Measurements from ENCODE around the gene KCNMA1. TPM values are rescaled to one million over a fixed set of nuclear protein-coding genes. Genes with fewer than 3 reads are reported as not detected.

KCNMA1 gene
- total RNA-seq, 2 donors from 2014 or later = 29.1 to 37.9 TPM

DNA sequence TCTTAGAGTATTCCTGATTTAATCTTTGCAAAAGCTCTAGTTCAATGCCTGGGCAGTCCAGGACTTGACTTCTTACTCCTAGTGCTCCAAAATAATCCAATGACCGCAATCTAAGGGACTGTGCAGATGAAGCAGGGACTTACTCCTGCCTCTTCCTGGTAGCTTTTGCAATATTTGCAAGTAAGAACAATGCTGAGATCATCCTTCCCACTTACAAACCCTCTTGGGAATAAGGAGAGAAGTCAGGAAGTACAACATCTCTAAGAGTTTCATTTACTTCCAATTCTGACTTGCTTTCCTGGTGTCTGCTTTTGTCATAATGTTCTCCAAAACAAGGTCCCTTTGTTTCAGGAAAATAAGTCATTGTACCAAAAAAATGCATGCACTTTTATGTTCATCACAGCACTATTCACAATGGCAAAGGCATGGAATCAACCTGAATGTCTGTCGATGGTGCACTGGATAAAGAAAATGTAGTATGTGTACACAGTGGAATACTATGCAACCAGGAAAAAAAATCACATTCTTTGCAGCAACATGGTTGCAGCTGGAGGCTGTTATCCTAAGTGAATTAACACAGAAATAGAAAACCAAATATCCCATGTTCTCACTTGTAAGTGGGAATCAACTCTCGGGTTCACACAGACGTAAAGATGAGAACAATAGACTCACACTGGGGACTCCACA is 7.1 kb upstream of the KCNMA1 start:
- no peak for TF ChIP-seq POLR2A (IDR thresholded peaks at IDR 0.05)
- no peak for DNase-seq (ENCODE audit: low spot score)
- WGBS = 94% methylated on average over 4 of the region's 4 CpGs
- intact Hi-C loops (cut with DNase I) = no loop called here
- Histone ChIP-seq H3K4me1 (replicated peaks) (no peaks in the 10 kb centered on the region), H3K9me3 (no peaks in the 10 kb centered on the region), H3K36me3 (no peaks in the 10 kb centered on the region), H3K27ac (no peak overlapping the region), H3K27me3 (replicated peaks; ENCODE audit: insufficient read depth) (no peaks in the 10 kb centered on the region), H3K4me3 (no peak overlapping the region)

DNA sequence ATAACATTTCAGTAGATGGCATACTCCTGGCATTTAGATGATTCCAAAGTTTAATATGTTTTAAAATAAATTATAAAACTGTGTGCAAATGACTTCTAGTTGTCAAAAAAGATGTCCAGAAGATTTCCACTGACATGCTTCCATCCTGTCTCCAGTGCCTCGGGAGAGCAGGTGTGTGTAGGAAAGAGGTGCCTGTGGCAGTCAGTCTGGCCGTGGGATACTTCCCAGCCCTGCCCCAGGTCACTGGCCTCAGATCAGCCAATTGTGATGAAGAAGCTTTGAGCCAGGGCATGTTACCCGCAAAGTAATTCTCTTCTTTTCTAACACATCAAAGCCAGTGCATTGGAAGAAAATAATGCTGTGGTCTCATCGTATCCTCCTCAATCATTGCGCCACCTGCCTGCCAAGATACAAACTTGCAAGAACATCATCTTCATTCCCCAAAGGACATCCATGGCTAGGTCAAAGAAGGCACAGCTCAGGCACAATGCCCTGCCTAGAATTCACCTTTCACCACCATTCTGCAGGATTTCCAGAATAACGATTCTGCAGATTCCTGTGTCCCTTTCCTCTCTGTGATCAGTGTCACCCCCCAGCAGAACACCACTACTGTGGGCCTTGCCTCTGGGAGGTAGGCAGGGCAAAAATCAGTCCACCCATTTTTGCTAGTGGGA is 6.3 kb upstream of the KCNMA1 start:
- WGBS = 44% methylated on average over 6 of the region's 6 CpGs
- no peak overlapping the region for H3K27ac ChIP-seq
- TF ChIP-seq, protein P1, sequence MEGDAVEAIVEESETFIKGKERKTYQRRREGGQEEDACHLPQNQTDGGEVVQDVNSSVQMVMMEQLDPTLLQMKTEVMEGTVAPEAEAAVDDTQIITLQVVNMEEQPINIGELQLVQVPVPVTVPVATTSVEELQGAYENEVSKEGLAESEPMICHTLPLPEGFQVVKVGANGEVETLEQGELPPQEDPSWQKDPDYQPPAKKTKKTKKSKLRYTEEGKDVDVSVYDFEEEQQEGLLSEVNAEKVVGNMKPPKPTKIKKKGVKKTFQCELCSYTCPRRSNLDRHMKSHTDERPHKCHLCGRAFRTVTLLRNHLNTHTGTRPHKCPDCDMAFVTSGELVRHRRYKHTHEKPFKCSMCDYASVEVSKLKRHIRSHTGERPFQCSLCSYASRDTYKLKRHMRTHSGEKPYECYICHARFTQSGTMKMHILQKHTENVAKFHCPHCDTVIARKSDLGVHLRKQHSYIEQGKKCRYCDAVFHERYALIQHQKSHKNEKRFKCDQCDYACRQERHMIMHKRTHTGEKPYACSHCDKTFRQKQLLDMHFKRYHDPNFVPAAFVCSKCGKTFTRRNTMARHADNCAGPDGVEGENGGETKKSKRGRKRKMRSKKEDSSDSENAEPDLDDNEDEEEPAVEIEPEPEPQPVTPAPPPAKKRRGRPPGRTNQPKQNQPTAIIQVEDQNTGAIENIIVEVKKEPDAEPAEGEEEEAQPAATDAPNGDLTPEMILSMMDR (IDR thresholded peaks at IDR 0.05) = peak; percentile 24 to 60 (median 50)
- TF ChIP-seq POLR2AphosphoS5 (IDR thresholded peaks at IDR 0.05) = no peak
- intact Hi-C loops (cut with DNase I) = loop anchor here (2.0 kb wide), 1 partner anchor 391 kb away; no protein-coding TSS in a partner anchor
- H3K36me3 ChIP-seq = no peaks in the 10 kb centered on the region
- no peaks in the 10 kb centered on the region for H3K4me1 ChIP-seq (replicated peaks)
- no peak overlapping the region for H3K4me3 ChIP-seq
- peak; percentile 23 for DNase-seq (ENCODE audit: low spot score)
- H3K9me3 ChIP-seq = no peaks in the 10 kb centered on the region
- H3K27me3 ChIP-seq (replicated peaks; ENCODE audit: insufficient read depth) = peaks cover 2% of the 10 kb centered on the region

DNA sequence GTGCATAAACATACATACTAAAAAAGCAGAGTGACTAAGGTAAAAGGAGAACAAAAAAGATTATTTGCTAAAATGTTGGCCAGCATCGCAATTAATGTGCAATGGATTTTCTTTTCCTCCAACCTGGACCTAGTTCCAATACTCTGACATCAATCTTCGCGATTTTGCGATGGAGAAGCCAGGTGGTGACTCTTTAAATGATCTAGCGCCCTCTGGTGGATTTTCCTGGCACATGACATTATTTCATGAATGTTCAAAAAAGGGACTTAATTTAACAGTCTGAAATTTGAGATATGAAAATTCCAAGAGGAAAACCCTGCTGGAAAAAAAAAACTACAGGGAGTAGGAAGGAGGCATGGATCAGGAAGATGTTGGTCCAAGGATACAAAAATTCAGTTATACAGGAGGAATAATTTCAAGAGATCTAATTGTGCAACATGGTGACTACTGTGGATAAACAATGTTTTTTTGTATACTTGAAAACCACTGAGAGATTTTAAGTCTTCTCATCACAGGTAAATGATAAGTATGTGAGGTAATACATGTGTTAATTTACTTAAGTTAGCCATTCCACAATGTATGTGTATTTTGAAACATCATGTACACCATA is 4.3 kb upstream of the KCNMA1 start:
- no peak overlapping the region for H3K4me3 ChIP-seq
- H3K36me3 ChIP-seq = no peaks in the 10 kb centered on the region
- no peaks in the 10 kb centered on the region for H3K4me1 ChIP-seq (replicated peaks)
- H3K27ac ChIP-seq = no peak overlapping the region
- H3K27me3 ChIP-seq (replicated peaks; ENCODE audit: insufficient read depth) = peaks cover 11% of the 10 kb centered on the region
- intact Hi-C loops (cut with DNase I) = loop anchor here (2.0 kb wide), 2 partner anchors 389 to 469 kb away; no protein-coding TSS in a partner anchor
- no peaks in the 10 kb centered on the region for H3K9me3 ChIP-seq
- 1% methylated on average over 5 of the region's 5 CpGs for WGBS
- peak; percentile 75 for DNase-seq (ENCODE audit: low spot score)
- TF ChIP-seq POLR2AphosphoS5 (IDR thresholded peaks at IDR 0.05) (peak; percentile 57), POLR2A (IDR thresholded peaks at IDR 0.05) (no peak)
- TF ChIP-seq, protein P1 (IDR thresholded peaks at IDR 0.05) = peak; percentile 90 to 95 (median 94)

DNA sequence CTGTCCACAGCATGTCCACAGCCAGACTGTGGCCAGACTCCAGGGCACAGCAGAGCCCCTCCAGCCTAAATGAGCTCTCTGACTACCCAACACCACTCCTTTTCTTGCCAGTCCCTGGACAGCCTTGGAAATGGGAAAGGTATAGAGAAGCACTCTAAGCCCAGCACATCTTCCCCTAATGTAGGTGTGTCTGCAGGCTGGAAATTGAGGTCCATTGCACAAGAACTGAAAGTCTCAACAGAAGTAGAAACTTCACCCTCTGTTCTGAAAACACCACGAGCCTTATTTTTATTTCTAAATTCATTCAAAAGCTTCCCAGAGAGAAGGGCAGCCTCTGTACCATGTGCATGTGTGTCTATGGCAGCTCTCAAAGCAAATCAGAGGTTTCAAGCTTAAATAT is 3.7 kb upstream of the KCNMA1 start:
- H3K27ac ChIP-seq = no peak overlapping the region
- no peak for TF ChIP-seq POLR2A (IDR thresholded peaks at IDR 0.05)
- no peak for TF ChIP-seq POLR2AphosphoS5 (IDR thresholded peaks at IDR 0.05)
- TF ChIP-seq, protein P1 (IDR thresholded peaks at IDR 0.05) = no peak
- H3K4me3 ChIP-seq = no peak overlapping the region
- no peak for DNase-seq (ENCODE audit: low spot score)
- H3K9me3 ChIP-seq = no peaks in the 10 kb centered on the region
- peaks cover 16% of the 10 kb centered on the region for H3K27me3 ChIP-seq (replicated peaks; ENCODE audit: insufficient read depth)
- intact Hi-C loops (cut with DNase I) = loop anchor here (2.0 kb wide), 1 partner anchor 469 kb away; no protein-coding TSS in a partner anchor
- no peaks in the 10 kb centered on the region for H3K4me1 ChIP-seq (replicated peaks)
- WGBS = 29% methylated on average over 1 of the region's 1 CpG
- H3K36me3 ChIP-seq = no peaks in the 10 kb centered on the region

DNA sequence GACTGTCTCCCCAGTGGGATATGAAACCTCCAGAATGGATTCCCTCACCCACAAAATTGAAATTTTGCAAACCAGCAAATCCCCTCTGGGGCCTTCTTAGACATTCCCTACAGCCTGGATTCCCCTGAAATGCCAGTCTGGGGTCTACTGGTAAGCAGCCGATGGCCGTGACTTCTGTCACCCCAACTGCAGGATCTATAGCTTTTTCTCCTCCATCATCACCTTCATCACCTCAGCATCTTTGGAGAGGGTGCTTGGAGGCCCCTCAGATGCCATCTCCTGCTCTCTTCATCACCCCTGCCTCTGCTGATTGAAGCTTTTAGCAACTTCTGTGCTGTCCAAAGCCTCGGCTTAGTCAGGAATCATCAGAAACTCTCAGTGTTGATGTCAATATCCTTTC is 2.6 kb upstream of the KCNMA1 start:
- no peaks in the 10 kb centered on the region for H3K36me3 ChIP-seq
- H3K27me3 ChIP-seq (replicated peaks; ENCODE audit: insufficient read depth) = peaks cover 18% of the 10 kb centered on the region
- intact Hi-C loops (cut with DNase I) = loop anchor here (2.0 kb wide), 1 partner anchor 467 kb away; no protein-coding TSS in a partner anchor
- no peak overlapping the region for H3K4me3 ChIP-seq
- 75% methylated on average over 3 of the region's 3 CpGs for WGBS
- H3K9me3 ChIP-seq = no peaks in the 10 kb centered on the region
- TF ChIP-seq, protein P1 (IDR thresholded peaks at IDR 0.05) = no peak
- no peak for TF ChIP-seq POLR2A (IDR thresholded peaks at IDR 0.05)
- TF ChIP-seq POLR2AphosphoS5 (IDR thresholded peaks at IDR 0.05) = no peak
- no peaks in the 10 kb centered on the region for H3K4me1 ChIP-seq (replicated peaks)
- no peak for DNase-seq (ENCODE audit: low spot score)
- no peak overlapping the region for H3K27ac ChIP-seq
